WTC11 (cell line): Measurements from ENCODE around the gene OR10P1.

ENCODE experiments used
- NFYB ChIP-seq: sonication (generic); formaldehyde crosslinking; conservative IDR thresholded peaks from 2 replicates; pipeline ENCODE4 v1.8.0; 2022; ENCODE audit warnings: low read depth, missing genetic modification reagents
- NR2C2 ChIP-seq: sonication (generic); formaldehyde crosslinking; IDR thresholded peaks from 2 replicates; pipeline ENCODE4 v1.8.0; 2022; ENCODE audit warnings: mild to moderate bottlenecking, missing genetic modification reagents
- ZNF416 ChIP-seq: fragments of 250-450 bp; sonication (Bioruptor Pico); IDR thresholded peaks from 2 replicates; pipeline ENCODE4 v1.9.0; 2021; ENCODE audit warnings: mild to moderate bottlenecking, inconsistent platforms
- TF ChIP-seq, protein P1 (sequence below): fragments of 200-600 bp; IDR thresholded peaks from 2 replicates; pipeline ENCODE4 v1.8.0; 2022; ENCODE audit warnings: antibody characterized with exemption
- TF ChIP-seq, protein P2 (sequence below): sonication (generic); formaldehyde crosslinking; IDR thresholded peaks from 2 replicates; pipeline ENCODE4 v1.8.0; 2022; ENCODE audit warnings: mild to moderate bottlenecking, missing genetic modification reagents
- TF ChIP-seq, protein P3 (sequence below): sonication (generic); formaldehyde crosslinking; IDR thresholded peaks from 2 replicates; pipeline ENCODE4 v1.8.1; 2023; ENCODE audit warnings: mild to moderate bottlenecking, missing genetic modification reagents

DNA sequence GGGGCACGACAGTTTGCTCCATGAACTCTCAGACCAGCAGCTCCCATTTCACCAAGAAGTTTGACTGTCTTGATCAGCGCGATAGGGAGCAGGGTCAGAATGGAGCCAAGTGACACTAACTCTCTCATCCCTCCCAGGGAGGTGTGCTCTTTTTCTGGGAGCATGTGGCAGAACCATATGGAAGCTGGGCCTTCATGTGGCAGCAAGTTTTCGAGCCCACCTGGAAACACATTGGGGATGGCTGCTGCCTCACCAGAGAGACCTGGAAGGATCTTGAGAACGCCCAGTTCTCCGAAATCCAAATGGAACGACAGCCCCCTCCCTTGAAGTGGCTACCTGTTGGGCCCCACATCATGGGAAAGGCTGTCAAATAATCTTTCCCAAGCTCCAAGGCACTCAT lies 47.0 kb downstream of the OR10P1 start:
- TF ChIP-seq, protein P1, sequence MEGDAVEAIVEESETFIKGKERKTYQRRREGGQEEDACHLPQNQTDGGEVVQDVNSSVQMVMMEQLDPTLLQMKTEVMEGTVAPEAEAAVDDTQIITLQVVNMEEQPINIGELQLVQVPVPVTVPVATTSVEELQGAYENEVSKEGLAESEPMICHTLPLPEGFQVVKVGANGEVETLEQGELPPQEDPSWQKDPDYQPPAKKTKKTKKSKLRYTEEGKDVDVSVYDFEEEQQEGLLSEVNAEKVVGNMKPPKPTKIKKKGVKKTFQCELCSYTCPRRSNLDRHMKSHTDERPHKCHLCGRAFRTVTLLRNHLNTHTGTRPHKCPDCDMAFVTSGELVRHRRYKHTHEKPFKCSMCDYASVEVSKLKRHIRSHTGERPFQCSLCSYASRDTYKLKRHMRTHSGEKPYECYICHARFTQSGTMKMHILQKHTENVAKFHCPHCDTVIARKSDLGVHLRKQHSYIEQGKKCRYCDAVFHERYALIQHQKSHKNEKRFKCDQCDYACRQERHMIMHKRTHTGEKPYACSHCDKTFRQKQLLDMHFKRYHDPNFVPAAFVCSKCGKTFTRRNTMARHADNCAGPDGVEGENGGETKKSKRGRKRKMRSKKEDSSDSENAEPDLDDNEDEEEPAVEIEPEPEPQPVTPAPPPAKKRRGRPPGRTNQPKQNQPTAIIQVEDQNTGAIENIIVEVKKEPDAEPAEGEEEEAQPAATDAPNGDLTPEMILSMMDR, result no peak
- TF ChIP-seq, protein P2, sequence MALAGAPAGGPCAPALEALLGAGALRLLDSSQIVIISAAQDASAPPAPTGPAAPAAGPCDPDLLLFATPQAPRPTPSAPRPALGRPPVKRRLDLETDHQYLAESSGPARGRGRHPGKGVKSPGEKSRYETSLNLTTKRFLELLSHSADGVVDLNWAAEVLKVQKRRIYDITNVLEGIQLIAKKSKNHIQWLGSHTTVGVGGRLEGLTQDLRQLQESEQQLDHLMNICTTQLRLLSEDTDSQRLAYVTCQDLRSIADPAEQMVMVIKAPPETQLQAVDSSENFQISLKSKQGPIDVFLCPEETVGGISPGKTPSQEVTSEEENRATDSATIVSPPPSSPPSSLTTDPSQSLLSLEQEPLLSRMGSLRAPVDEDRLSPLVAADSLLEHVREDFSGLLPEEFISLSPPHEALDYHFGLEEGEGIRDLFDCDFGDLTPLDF (CRISPR knock-in tag), result no peak
- TF ChIP-seq NFYB (CRISPR knock-in tag) (no peak), NR2C2 (CRISPR knock-in tag) (no peak), ZNF416 (CRISPR knock-in tag) (no peak)
- TF ChIP-seq, protein P3, sequence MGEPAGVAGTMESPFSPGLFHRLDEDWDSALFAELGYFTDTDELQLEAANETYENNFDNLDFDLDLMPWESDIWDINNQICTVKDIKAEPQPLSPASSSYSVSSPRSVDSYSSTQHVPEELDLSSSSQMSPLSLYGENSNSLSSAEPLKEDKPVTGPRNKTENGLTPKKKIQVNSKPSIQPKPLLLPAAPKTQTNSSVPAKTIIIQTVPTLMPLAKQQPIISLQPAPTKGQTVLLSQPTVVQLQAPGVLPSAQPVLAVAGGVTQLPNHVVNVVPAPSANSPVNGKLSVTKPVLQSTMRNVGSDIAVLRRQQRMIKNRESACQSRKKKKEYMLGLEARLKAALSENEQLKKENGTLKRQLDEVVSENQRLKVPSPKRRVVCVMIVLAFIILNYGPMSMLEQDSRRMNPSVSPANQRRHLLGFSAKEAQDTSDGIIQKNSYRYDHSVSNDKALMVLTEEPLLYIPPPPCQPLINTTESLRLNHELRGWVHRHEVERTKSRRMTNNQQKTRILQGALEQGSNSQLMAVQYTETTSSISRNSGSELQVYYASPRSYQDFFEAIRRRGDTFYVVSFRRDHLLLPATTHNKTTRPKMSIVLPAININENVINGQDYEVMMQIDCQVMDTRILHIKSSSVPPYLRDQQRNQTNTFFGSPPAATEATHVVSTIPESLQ (CRISPR knock-in tag), result no peak
